Measurements from ENCODE around the gene CHD9.
"Not testable (repeated sequence)": the region's sequence is repeated elsewhere in the genome, so short reads cannot be mapped to it uniquely, and the experiment has no call there.

Gene CHD9, protein sequence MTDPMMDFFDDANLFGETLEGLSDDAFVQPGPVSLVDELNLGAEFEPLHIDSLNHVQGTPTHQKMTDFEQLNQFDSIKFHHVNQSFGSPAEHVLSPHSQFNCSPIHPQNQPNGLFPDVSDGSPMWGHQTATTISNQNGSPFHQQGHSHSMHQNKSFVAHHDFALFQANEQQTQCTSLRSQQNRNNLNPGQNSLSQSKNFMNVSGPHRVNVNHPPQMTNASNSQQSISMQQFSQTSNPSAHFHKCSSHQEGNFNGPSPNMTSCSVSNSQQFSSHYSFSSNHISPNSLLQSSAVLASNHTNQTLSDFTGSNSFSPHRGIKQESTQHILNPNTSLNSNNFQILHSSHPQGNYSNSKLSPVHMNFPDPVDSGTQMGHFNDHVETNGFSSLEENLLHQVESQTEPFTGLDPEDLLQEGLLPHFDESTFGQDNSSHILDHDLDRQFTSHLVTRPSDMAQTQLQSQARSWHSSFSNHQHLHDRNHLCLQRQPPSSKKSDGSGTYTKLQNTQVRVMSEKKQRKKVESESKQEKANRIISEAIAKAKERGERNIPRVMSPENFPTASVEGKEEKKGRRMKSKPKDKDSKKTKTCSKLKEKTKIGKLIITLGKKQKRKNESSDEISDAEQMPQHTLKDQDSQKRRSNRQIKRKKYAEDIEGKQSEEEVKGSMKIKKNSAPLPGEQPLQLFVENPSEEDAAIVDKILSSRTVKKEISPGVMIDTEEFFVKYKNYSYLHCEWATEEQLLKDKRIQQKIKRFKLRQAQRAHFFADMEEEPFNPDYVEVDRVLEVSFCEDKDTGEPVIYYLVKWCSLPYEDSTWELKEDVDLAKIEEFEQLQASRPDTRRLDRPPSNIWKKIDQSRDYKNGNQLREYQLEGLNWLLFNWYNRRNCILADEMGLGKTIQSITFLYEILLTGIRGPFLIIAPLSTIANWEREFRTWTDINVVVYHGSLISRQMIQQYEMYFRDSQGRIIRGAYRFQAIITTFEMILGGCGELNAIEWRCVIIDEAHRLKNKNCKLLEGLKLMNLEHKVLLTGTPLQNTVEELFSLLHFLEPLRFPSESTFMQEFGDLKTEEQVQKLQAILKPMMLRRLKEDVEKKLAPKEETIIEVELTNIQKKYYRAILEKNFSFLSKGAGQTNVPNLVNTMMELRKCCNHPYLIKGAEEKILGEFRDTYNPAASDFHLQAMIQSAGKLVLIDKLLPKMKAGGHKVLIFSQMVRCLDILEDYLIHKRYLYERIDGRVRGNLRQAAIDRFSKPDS (N-terminal part only)

GRCh38 chr16:53054670-53055485 lies at the start of gene CHD9:
CHD9 (plus strand) TSS chr16:53054991; CDS start chr16:53156090, 101,099 bp downstream.
- peak; percentile 94 for DNase-seq (ENCODE audit: low spot score)

DNA sequence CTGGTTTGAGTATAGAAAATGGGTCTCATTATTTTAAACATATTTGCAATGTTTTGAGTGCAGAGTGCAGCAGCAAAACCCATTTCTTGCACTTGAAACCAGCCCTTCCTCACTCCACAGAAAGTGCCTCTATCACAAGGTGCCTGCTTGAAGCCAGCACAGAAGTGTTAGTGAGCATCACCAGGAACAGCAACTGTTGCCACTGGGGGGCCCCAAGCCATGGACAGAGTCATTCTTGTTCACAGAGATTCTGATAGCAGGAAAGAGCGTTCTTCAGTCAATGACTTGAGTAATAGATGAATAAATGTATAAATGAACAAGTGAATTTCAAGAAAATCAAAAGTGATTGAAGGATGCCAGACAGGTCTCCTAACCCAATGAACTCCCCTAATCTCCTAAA lies 47.7 kb upstream of the CHD9 start:
- DNase-seq (ENCODE audit: low spot score): no peak

DNA sequence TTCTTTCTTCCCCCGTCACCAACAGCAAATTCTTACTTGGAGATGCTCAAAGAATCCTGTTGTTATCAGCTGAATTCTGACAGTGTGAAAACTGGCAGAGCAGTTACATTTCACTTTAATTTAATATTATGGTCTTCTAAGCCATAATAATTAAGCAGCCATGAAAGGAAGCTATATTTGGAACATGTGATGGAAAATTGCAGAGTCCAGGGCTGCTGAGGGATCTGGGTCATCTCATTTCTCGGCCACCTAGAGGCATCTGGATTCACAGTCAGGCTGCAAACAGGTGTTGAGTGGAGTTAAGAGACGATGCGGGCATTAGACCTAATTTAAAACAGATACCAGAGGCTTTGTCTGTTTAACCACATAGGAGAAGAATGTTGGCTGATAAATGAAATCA lies 40.5 kb upstream of the CHD9 start:
- DNase-seq (ENCODE audit: low spot score): no peak

DNA sequence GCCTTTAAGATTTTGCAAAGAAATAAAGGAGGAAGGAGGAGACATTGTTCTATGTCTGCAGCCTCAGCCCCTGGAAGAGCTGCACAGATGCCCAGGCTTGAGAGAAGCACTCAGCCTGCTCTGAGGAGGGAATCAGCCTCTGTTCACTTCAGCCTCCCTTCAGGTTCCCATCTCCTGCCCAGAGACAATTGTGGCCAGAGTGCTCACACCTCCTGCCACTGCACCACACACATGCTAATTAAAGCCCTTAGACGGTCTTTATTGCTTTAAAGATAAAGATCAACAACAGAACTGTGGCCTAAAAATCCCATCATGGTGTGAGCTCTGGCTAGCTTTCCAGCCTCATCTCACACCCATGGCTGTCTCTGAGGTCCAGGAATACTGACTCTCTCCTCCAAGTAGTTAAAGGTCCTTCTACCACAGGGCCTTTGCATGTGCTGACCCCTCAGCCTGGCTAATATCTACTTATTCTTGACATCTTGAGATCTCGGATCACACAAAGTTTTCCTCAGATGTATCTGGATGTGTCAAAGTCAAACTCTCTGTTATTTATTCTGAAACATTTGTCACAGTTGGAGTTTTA lies 35.9 kb upstream of the CHD9 start:
- no peak for DNase-seq (ENCODE audit: low spot score)

DNA sequence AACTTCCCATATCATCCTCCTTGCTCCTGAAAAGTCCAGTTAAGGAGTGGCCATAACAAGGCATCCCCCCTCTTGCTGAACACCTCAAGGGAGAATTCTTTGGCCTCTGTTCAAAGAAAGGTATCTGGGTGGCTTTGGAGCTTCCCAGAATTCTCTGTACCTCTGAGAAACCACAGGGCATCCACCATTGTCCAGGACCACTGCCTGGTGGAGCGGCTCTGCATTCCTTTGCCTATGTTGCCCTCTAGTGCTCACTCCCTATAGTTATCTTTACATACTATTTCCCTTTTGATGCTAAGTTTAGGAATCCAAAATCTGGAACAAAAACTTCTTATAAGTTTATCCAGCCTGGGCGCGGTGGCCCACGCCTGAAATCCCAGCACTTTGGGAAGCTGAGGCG lies 32.4 kb upstream of the CHD9 start:
- peak; percentile 84 for DNase-seq (ENCODE audit: low spot score)

GRCh38 chr16:53024045-53024444 lies 30.7 kb upstream of the CHD9 start:
- peak; percentile 20 for DNase-seq (ENCODE audit: low spot score)

DNA sequence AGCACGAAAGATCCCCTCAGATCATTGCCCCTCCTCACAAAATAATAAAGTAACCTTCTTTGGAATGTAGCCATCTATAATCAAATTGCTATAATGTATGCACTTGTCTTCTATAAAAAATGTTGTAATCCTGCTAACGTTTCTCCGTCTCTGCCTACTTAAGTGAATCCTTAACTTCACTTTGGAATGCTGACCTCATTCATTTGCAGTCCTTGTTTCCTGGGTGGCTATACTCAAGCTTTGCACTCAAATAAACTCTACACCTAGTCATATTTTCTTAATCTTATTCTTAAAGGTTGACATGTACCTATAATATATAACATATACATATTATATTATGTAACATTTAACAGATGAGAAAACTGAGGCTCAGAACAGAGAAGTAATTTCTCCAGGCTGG lies 24.8 kb upstream of the CHD9 start:
- no peak for DNase-seq (ENCODE audit: low spot score)

GRCh38 chr16:53031323-53031942 lies 23.4 kb upstream of the CHD9 start:
- DNase-seq (ENCODE audit: low spot score): no peak

- DNase-seq (ENCODE audit: low spot score): no peak
Measured at GRCh38 chr16:53034306-53034705, 20.5 kb upstream of the CHD9 start.

GRCh38 chr16:53035176-53035942 lies 19.4 kb upstream of the CHD9 start:
- DNase-seq (ENCODE audit: low spot score): no peak

DNA sequence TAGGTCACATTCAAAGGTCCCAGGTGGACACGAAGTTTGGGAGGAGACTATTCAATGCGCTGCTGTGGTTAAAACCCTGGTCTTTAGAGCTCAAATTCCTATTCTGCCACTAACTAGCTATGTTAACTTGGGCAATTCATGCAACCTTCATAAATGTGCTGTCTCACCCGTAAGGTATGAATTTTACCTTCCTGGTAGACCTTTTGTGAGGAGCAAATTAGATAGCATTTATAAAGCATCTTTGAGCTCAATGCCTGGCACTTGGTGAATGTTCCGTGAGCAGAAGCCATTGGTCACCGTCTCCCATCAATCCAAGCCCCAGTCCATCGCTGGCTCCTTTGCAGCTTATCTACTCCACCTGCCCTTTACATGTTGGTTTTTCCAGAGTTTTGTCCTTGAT lies 18.7 kb upstream of the CHD9 start:
- no peak for DNase-seq (ENCODE audit: low spot score)

- DNase-seq (ENCODE audit: low spot score): not testable (repeated sequence)
Measured at GRCh38 chr16:53036711-53037110, 18.1 kb upstream of the CHD9 start.

DNA sequence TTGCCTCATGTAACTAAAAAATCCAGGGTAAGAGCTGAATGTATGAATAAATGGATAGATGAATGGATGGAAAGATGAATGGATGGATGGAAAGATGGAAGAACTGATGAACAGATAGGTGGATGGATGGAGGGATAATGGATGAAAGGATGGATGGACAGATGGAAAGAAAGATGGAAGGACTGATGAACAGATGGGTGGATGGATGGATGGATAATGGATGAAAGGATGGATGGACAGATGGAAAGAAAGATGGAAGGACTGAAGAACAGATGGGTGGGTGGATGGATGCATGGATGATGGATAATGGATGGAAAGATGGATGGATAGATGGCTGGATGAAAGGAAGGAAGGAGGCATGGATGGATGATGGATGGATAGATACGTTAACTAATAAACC lies 14.0 kb upstream of the CHD9 start:
- DNase-seq (ENCODE audit: low spot score): no peak

DNA sequence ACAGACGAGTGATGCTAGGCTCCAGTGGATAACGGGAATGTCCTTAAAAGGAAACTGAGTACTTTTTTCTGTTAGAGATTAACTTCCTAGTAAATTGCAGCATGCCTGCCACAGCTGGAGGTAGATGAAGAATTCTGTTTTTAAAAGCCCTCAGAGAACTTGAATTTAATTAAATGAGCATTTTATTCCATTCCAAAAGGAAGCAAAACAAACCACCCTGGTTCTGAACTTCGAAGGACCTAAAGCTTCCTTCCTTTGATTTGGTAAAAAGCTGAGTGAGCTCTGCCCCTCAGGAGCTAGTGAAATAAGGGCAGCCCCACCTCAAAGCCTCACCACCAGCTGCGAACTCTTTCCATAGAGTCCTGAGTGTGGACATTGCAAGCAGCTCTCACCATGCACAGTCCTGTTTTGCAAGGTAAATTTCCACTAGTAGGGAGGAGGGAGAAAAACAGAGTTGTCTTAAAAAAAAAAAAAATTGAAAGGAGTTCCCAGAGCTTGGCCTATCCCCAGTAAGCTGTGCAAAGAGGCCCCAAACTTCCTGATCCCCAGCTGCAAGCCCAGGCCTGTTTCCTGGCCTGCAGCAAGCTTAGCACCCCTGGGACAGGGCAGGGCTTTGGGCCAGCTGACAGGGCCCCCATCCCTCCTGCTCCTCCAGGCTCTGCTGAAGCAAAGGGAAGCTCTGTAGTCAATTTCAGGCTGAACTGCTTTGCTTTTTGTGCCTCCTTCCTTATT lies 13.3 kb upstream of the CHD9 start:
- peak; percentile 67 for DNase-seq (ENCODE audit: low spot score)

DNA sequence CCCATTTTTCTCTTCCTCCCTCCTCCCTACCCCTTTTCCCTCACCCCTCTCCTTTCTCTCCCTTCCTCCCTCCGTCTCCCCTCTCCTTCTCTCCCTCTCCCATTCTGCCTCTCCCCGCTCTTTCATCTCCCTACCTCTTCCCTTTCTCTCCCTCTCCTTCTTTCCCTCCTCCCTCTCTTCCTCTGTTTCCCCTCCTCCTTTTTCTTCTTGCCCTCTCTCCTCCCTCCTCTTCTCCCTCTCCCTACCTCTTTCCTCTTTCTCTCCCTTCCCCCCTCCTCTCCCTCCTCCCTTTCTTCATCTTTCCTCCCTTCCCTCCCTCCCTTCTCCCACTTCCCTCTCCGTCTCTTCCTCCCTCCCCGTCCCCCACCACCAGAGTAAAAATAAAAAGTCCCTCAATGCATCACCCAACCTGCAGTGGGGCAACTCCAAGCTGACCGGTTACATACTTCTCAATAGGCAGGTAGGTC lies 12.5 kb upstream of the CHD9 start:
- DNase-seq (ENCODE audit: low spot score): no peak

DNA sequence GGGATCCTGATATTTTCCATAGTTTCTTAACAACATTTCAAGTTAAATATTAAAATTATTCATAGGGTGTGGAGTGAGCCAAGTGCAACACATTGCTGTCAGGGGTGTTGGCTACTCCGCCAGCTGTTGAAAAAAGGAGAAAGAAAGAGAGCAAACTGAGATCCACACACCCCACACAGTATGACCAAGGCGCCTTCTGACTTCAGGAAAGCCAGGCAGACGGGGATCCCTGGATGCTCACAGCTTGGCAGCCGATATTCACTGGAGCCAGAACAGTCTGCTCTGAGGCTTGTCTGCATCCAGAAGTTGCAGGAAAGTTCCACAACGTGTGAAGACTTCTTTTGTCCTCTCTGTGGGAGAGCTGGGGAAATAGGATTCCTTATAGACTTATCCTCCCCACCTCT lies 11.4 kb upstream of the CHD9 start:
- peak; percentile 38 for DNase-seq (ENCODE audit: low spot score)

DNA sequence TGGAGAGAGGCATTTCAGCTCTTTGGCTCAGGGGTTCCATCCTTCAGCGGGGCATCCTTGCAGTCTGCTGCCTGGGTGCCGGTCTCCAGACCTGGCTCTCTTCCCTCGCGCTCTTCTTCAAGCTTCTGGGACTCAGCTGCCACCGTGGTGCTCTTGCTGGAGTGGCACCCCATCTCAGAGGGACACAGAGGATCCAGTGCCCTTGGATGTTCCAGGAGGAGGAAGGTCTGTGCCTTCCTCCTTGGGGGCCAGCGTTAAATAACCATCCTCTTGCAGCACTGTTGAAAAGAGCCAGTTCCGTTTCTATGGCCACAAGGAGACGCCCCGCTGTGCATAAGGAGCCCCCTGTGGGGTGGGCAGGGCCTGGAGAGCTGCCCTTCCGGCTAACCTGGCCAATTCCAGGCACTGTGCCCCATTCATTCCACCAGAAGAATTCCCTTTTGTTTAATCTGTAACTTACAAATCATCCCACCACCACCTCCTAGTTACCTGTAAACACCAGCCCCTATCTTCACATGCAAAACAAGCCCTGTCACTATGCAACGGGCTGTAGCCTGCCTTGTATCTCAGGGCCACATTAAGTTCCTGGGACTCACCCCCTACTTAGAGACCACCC lies 10.7 kb upstream of the CHD9 start:
- no peak for DNase-seq (ENCODE audit: low spot score)

DNA sequence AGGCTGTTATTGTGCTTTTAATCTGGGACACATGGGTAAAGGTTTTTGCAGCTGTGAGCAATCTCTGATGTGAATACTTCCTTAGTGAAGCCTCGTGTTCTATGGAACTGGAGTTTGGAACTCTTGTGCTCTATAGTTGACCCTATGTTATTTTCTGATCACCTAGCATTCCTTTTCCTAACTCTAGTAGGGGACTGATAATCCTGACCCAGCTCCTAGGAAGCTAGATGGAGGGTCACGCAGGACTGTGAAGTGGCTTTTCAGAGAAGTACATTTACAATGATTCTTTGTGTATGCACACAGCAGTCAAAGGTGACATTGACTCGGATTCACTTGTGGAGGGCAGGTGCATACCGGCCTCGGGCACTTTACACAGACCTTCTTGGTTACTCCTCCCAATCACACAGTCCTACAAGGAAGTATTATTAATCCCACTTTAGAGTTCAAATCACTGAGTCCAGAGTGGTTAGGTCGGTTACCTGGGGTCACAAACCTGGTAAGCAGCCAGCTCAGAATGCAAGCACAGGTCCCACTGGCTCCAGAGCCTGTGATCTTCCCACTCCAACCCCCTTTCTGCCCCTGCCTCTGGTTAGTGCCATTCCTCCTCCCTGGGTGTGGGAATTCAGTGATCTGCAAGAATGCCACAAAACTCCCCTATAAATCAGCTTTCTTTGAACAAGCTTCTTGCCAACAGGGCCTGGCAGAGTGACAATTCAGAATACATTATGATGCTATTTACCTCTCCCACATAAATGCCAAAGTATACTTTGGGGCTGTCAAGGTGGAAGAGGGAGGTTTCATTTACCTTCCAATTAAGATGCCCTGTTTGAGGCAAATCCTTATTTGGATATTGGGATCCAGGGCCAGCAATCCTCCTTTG lies 9.2 kb upstream of the CHD9 start:
- DNase-seq (ENCODE audit: low spot score): no peak
